H1 (cell line): ENCODE data around the gene MKRN2OS. TPM values are rescaled to one million over a fixed set of nuclear protein-coding genes. Genes with fewer than 3 reads are reported as not detected.

Source experiments
- CTCF ChIA-PET: fragments of 300-600 bp; sonication (Branson Sonifier 250); formaldehyde crosslinking; loops from one replicate; lab custom pipeline; 2021; ENCODE audit not compliant: partially characterized antibody; lab: Charles Lee
- POLR2A ChIA-PET: fragments of 300-600 bp; sonication (Branson Sonifier 250); formaldehyde crosslinking; loops from one replicate; lab custom pipeline; 2021; ENCODE audit warnings: inconsistent platforms; ENCODE audit not compliant: partially characterized antibody; lab: Charles Lee
- DNase-seq, 2 experiments: peaks; one replicate each; pipeline versions ENCODE4 v3.0.0 to v3.0.0-alpha.2; 2010 to 2022; ENCODE audit warnings: low spot score in 2 of 2, low read depth in 1 of 2, mixed read lengths in 1 of 2
- FAIRE-seq: peaks from 2 replicates; lab custom pipeline; 2011; peaks lifted over from hg19 to GRCh38; lab: Jason Lieb, UNC
- H2AFZ ChIP-seq: 2 replicates; pipeline ENCODE4 v1.8.1; 2012; ENCODE audit warnings: low read length, inconsistent platforms
- H2AK5ac ChIP-seq: 2 replicates; pipeline ENCODE4 v1.6.1; 2013; ENCODE audit warnings: low read depth, low read length
- H2BK120ac ChIP-seq: replicated peaks from 2 replicates; pipeline ENCODE3; 2013; ENCODE audit warnings: low read depth, low read length, inconsistent platforms
- H2BK12ac ChIP-seq: 2 replicates; pipeline ENCODE4 v1.6.1; 2013; ENCODE audit warnings: low read depth, low read length
- H2BK15ac ChIP-seq: 2 replicates; pipeline ENCODE4 v1.6.1; 2013; ENCODE audit warnings: low read length
- H2BK20ac ChIP-seq: 2 replicates; pipeline ENCODE4 v1.6.1; 2013; ENCODE audit warnings: low read length
- H2BK5ac ChIP-seq: 2 replicates; pipeline ENCODE4 v1.6.1; 2013; ENCODE audit warnings: low read depth, low read length
- H3K14ac ChIP-seq: 2 replicates; pipeline ENCODE4 v1.6.1; 2013; ENCODE audit warnings: inconsistent platforms; ENCODE audit not compliant: insufficient read length
- H3K18ac ChIP-seq: 2 replicates; pipeline ENCODE4 v1.6.1; 2013; ENCODE audit warnings: low read length; ENCODE audit errors: extremely low read depth
- H3K23ac ChIP-seq: 2 replicates; pipeline ENCODE4 v1.6.1; 2013; ENCODE audit warnings: inconsistent platforms; ENCODE audit not compliant: insufficient read length
- H3K23me2 ChIP-seq: 2 replicates; pipeline ENCODE4 v1.6.1; 2013; ENCODE audit warnings: low read depth, low read length
- H3K27ac ChIP-seq: 2 replicates; pipeline ENCODE4 v1.6.1; 2011; ENCODE audit warnings: low read depth, low read length, inconsistent platforms
- H3K27me3 ChIP-seq, 4 experiments: replicated peaks in 1 of 4; 1 replicate in 1 of 4; 2 replicates in 3 of 4; pipeline versions ENCODE4 v1.6.1 to v1.8.1; 2011 to 2013; ENCODE audit warnings: low read length in 3 of 4, mild to moderate bottlenecking in 3 of 4, inconsistent platforms in 2 of 4, mixed read lengths in 2 of 4, moderate library complexity in 1 of 4; ENCODE audit not compliant: control insufficient read depth in 3 of 4, insufficient read depth in 3 of 4; ENCODE audit errors: extremely low read depth in 1 of 4
- H3K36me3 ChIP-seq, 4 experiments: 2 replicates each; pipeline versions ENCODE4 v1.6.1 to v1.8.1; 2011 to 2013; ENCODE audit warnings: mild to moderate bottlenecking in 4 of 4, low read length in 3 of 4, moderate library complexity in 2 of 4, control low read depth in 1 of 4, inconsistent platforms in 1 of 4; ENCODE audit not compliant: insufficient read depth in 4 of 4, control insufficient read depth in 2 of 4
- H3K4ac ChIP-seq: replicated peaks from 2 replicates; pipeline ENCODE3; 2013; ENCODE audit warnings: low read length, low read depth, mixed read lengths, inconsistent platforms; ENCODE audit not compliant: insufficient read length
- H3K4me1 ChIP-seq, 4 experiments: replicated peaks in 1 of 4; 1 replicate in 1 of 4; 2 replicates in 3 of 4; pipeline versions ENCODE4 v1.6.1 to v1.8.1; 2011 to 2013; ENCODE audit warnings: low read length in 3 of 4, inconsistent platforms in 2 of 4, mixed read lengths in 1 of 4; ENCODE audit not compliant: insufficient read depth in 4 of 4, control insufficient read depth in 3 of 4
- H3K4me2 ChIP-seq, 2 experiments: 2 replicates each; pipeline versions ENCODE4 v1.6.1 to v1.8.1; 2011 to 2013; ENCODE audit warnings: low read depth in 2 of 2, low read length in 2 of 2, control low read depth in 1 of 2, inconsistent platforms in 1 of 2, mild to moderate bottlenecking in 1 of 2; ENCODE audit not compliant: insufficient read depth in 1 of 2
- H3K4me3 ChIP-seq, 4 experiments: fragments of 200-600, 300-600 bp in 1 of 4; sonication (generic), shearing (Covaris generic), sonication (Bioruptor Twin) in 1 of 4; 2 replicates each; pipeline versions ENCODE4 v1.5.1 to v1.8.1; 2011 to 2016; ENCODE audit warnings: low read length in 4 of 4, low read depth in 3 of 4, control low read depth in 2 of 4, inconsistent platforms in 2 of 4, mild to moderate bottlenecking in 2 of 4, mixed read lengths in 1 of 4, moderate library complexity in 1 of 4; ENCODE audit not compliant: insufficient read depth in 2 of 4; ENCODE audit errors: extremely low read depth in 1 of 4
- H3K56ac ChIP-seq: replicated peaks from 2 replicates; pipeline ENCODE3; 2013; ENCODE audit warnings: low read depth, mild to moderate bottlenecking, mixed read lengths, low read length, inconsistent platforms; ENCODE audit not compliant: insufficient read length
- H3K79me1 ChIP-seq: 2 replicates; pipeline ENCODE4 v1.6.1; 2013; ENCODE audit warnings: low read depth, low read length, control low read depth
- H3K79me2 ChIP-seq, 2 experiments: 2 replicates each; pipeline versions ENCODE4 v1.6.1 to v1.8.1; 2012 to 2013; ENCODE audit warnings: low read length in 2 of 2, mild to moderate bottlenecking in 2 of 2, inconsistent platforms in 1 of 2; ENCODE audit not compliant: insufficient read depth in 2 of 2, control insufficient read depth in 1 of 2
- H3K9ac ChIP-seq, 4 experiments: replicated peaks in 1 of 4; 1 replicate in 1 of 4; 2 replicates in 3 of 4; pipeline versions ENCODE4 v1.6.1 to v1.8.1; 2011 to 2013; ENCODE audit warnings: low read depth in 3 of 4, low read length in 3 of 4, control low read depth in 2 of 4, mild to moderate bottlenecking in 2 of 4, moderate library complexity in 2 of 4, inconsistent platforms in 1 of 4; ENCODE audit errors: extremely low read depth in 1 of 4
- H3K9me3 ChIP-seq, 2 experiments: 2 replicates each; pipeline versions ENCODE4 v1.6.1 to v1.8.1; 2012 to 2013; ENCODE audit warnings: mild to moderate bottlenecking in 2 of 2, moderate library complexity in 2 of 2, control low read depth in 1 of 2, inconsistent platforms in 1 of 2, low read depth in 1 of 2, low read length in 1 of 2, mixed read lengths in 1 of 2; ENCODE audit not compliant: insufficient read depth in 2 of 2
- H4K20me1 ChIP-seq, 2 experiments: replicated peaks in 1 of 2; 2 replicates each; pipeline versions ENCODE3 to v1.8.1; 2011 to 2013; ENCODE audit warnings: inconsistent platforms in 2 of 2, low read length in 2 of 2, mild to moderate bottlenecking in 1 of 2; ENCODE audit not compliant: insufficient read depth in 2 of 2, control insufficient read depth in 1 of 2
- H4K5ac ChIP-seq: 2 replicates; pipeline ENCODE4 v1.6.1; 2013; ENCODE audit warnings: low read length, low read depth, mixed read lengths, inconsistent platforms; ENCODE audit not compliant: insufficient read length
- H4K8ac ChIP-seq: 2 replicates; pipeline ENCODE4 v1.8.0; 2013; ENCODE audit warnings: mild to moderate bottlenecking, moderate library complexity, low read length, inconsistent platforms; ENCODE audit not compliant: insufficient read depth; ENCODE audit errors: extremely low read depth
- H4K91ac ChIP-seq: replicated peaks from 2 replicates; pipeline ENCODE3; 2013; ENCODE audit warnings: low read length, mixed read lengths, inconsistent platforms; ENCODE audit not compliant: insufficient read length
- CBX8 ChIP-seq: fragments of 300-800, 300-1000 bp; sonication (generic); IDR thresholded peaks from 2 replicates; pipeline ENCODE4 v1.7.1; 2016; ENCODE audit warnings: low read depth, low read length, borderline replicate concordance
- CHD1 ChIP-seq: IDR thresholded peaks from 2 replicates; pipeline ENCODE4 v1.6.1; 2012; ENCODE audit warnings: low read depth, low read length, improper control_type of control experiment
- POU5F1 ChIP-seq: IDR thresholded peaks from 2 replicates; pipeline ENCODE4 v1.6.1; 2011; ENCODE audit warnings: low read depth, mild to moderate bottlenecking, low read length, moderate library complexity
- RNF2 ChIP-seq: fragments of 200-900, 300-1000 bp; sonication (generic); IDR thresholded peaks from 2 replicates; pipeline ENCODE4 v1.7.1; 2016; ENCODE audit warnings: borderline replicate concordance, low read depth, mild to moderate bottlenecking, antibody characterized with exemption, low read length; ENCODE audit not compliant: poor library complexity, severe bottlenecking; ENCODE audit errors: missing control alignments
- RXRA ChIP-seq: IDR thresholded peaks from 2 replicates; pipeline ENCODE4 v1.6.1; 2011; ENCODE audit warnings: low read depth, mild to moderate bottlenecking, low read length, moderate library complexity; ENCODE audit not compliant: insufficient read depth
- SUZ12 ChIP-seq: fragments of 200-600 bp; sonication (generic); IDR thresholded peaks from 2 replicates; pipeline ENCODE4 v1.6.1; 2012; ENCODE audit warnings: mild to moderate bottlenecking, inconsistent platforms, low read length, moderate library complexity, mixed read lengths
- polyA plus RNA-seq, 7 experiments: library from polyadenylated mRNA; depleted of rRNA in 3 of 7; stranded (reverse) in 5 of 7; unstranded in 2 of 7; fragments of >200 nt in 5 of 7; fragments of 200-250 nt in 2 of 7; gene quantifications; 1 replicate in 5 of 7; 2 replicates in 1 of 7; 4 replicates in 1 of 7; pipeline versions ENCODE4 v1.2.1 to v1.2.3, GENCODE V29; 2011 to 2013; ENCODE audit warnings: missing spikeins in 2 of 7, mixed read lengths in 2 of 7
- total RNA-seq: library from RNA; stranded (reverse); fragmentation: NEBNext Ultra II Directional; extraction: Animal tissue kit (Norgen Biotek cat#: 25700); gene quantifications from 2 replicates; pipeline ENCODE4 v1.2.1, GENCODE V29; 2021
- TF ChIP-seq, protein P1 (sequence below): IDR thresholded peaks from 2 replicates; pipeline ENCODE4 v1.6.1; 2011; ENCODE audit warnings: low read depth, mild to moderate bottlenecking, low read length; ENCODE audit not compliant: insufficient read depth
- TF ChIP-seq, protein P2 (sequence below), 3 experiments: IDR thresholded peaks; 1 replicate in 2 of 3; 2 replicates in 1 of 3; pipeline versions ENCODE4 v1.5.1 to v1.6.1; 2011; ENCODE audit warnings: low read length in 3 of 3, mild to moderate bottlenecking in 3 of 3, inconsistent platforms in 2 of 3, low read depth in 1 of 3, moderate library complexity in 1 of 3; ENCODE audit not compliant: insufficient read depth in 1 of 3; ENCODE audit errors: control extremely low read depth in 1 of 3

MKRN2OS gene
- total and polyA plus RNA-seq, 2 of the 8 experiments (the other 6 are each of a cell fraction or from before 2014, with no cell fraction given): 0.15 to 0.41 TPM

DNA sequence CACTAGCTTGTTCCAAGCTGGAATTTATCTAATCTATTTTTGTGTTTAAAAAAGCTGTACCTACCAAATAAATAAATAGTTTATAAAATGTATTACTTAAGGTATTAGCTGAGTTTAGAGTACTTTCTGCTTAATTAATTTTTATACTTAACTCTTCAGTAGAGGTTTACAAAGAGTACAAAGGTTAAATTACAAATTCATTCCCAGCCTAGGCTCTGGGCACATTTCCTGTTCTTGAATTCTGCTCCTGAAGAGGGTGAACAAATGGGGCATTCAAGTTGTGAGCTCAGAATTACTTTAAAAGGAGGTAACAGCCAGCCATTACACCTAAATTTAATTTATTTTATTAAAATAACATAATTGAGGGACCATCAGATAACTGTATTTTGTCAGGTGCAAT, 38.0 kb upstream of the MKRN2OS start:
- Histone ChIP-seq H3K79me1 (no peaks in the 10 kb centered on the region), H4K8ac (no peak overlapping the region), H3K79me2 (no peaks in the 10 kb centered on the region), H3K4me3 (no peak overlapping the region), H3K23ac (no peak overlapping the region), H2BK5ac (no peak overlapping the region), H2BK20ac (no peak overlapping the region), H3K27me3 (no peaks in the 10 kb centered on the region), H3K14ac (no peak overlapping the region), H2BK15ac (no peak overlapping the region), H3K56ac (no peak overlapping the region), H2AFZ (no peak overlapping the region), H3K18ac (no peak overlapping the region), H3K27ac (no peak overlapping the region), H4K5ac (no peak overlapping the region), H2BK120ac (no peak overlapping the region), H4K91ac (no peak overlapping the region), H2BK12ac (no peak overlapping the region), H3K4ac (no peak overlapping the region), H3K9ac (no peak overlapping the region), H4K20me1 (peaks cover 4 to 8% of the 10 kb centered on the region in 2 experiments), H3K36me3 (peaks cover 25 to 65% (median 46%) of the 10 kb centered on the region in 4 experiments), H3K23me2 (no peaks in the 10 kb centered on the region), H3K4me1 (no peaks in the 10 kb centered on the region), H3K4me2 (no peak overlapping the region), H3K9me3 (no peaks in the 10 kb centered on the region), H2AK5ac (no peak overlapping the region)
- POLR2A ChIA-PET: interaction anchor here (0.8 to 1.8 kb wide), 4 partner anchors 9 to 175 kb away, joined by 3 to 5 read pairs (median 4); partner anchors contain the start of gene TMEM40
- no peak for FAIRE-seq
- CTCF ChIA-PET: interaction anchor here (1.2 to 1.8 kb wide), 3 partner anchors 25 to 137 kb away, joined by 3 to 4 read pairs (median 4); partner anchors contain the start of gene MKRN2OS
- DNase-seq: no peak
- TF ChIP-seq, protein P1, sequence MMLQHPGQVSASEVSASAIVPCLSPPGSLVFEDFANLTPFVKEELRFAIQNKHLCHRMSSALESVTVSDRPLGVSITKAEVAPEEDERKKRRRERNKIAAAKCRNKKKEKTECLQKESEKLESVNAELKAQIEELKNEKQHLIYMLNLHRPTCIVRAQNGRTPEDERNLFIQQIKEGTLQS: no peak
- TF ChIP-seq RXRA (no peak), RNF2 (no peak), SUZ12 (no peak), POU5F1 (no peak), CHD1 (no peak), CBX8 (no peak)
- TF ChIP-seq, protein P2, sequence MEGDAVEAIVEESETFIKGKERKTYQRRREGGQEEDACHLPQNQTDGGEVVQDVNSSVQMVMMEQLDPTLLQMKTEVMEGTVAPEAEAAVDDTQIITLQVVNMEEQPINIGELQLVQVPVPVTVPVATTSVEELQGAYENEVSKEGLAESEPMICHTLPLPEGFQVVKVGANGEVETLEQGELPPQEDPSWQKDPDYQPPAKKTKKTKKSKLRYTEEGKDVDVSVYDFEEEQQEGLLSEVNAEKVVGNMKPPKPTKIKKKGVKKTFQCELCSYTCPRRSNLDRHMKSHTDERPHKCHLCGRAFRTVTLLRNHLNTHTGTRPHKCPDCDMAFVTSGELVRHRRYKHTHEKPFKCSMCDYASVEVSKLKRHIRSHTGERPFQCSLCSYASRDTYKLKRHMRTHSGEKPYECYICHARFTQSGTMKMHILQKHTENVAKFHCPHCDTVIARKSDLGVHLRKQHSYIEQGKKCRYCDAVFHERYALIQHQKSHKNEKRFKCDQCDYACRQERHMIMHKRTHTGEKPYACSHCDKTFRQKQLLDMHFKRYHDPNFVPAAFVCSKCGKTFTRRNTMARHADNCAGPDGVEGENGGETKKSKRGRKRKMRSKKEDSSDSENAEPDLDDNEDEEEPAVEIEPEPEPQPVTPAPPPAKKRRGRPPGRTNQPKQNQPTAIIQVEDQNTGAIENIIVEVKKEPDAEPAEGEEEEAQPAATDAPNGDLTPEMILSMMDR (IDR thresholded peaks at IDR 0.05; ENCODE audit: control extremely low read depth in 1 of 3, insufficient read depth in 1 of 3, low read depth in 1 of 3, low read length in 3 of 3): no peak
